ENCODE data around the gene CS.

CS gene

DNA sequence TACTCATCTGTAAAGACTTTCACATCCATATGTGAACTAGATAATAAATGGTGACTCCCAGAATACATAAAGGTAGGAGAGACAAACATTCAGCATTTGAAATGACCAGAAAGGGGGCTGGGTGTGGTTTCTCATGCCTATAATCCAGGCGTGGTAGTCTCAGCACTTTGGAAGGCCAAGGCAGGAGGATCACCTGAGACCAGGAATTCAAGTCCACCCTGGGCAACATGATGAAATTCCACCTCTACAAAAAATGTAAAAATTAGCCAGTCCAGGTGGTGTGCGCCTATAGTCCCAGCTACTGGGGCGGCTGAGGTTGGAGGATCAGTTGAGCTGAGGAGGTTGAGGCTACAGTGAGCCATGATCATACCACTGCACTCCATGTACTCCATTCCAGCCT is 4.1 kb upstream of the CS start:
- no peak for TF ChIP-seq CTCF (IDR thresholded peaks at IDR 0.05; ENCODE audit: unreplicated experiment in 3 of 3)
- Mint-ChIP-seq H3K27ac (no peak overlapping the region), H3K4me3 (no peak overlapping the region), H3K36me3 (ENCODE audit: low read depth) (peaks cover 26% of the 10 kb centered on the region), H3K9me3 (no peaks in the 10 kb centered on the region), H3K4me1 (peaks cover 21% of the 10 kb centered on the region), H3K27me3 (ENCODE audit: low read depth) (no peaks in the 10 kb centered on the region)

DNA sequence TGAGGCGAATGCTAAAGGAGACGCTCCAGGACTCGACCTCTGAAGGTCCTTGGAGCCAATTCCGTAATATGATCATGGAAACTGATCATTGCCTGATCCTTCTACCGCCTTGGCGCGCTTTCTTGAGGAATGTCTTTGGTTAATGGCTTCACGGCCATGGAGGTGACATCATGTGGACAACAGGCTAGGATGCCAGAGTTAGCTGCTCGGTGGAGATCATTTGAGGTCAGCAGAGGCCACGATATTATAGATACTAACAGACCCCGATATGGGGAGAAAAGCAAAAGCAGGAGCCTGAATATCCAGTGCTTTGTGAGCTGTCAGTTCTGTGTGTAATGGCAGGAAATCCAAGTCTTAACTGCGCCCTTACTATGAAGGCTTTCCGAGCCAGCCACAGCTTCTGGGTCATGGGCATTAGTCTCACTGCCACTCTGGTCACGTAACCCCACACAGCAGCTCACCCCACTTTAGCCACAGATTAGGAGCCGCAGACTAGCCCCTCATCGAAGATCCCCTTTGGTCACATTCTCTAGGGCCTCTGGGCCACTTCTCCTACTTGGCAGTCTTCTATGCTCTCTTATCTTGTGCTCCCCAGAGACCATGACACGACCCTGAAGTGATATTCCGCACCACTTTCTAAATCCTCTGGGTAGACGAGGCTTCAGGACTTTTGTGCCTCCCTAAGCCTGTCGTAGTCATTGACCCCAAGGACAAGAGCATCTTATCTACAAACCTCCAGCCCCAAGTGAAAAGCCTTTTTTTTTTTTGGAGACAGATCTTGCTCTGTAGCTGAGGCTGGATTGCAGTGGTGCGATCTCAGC is 724 bp upstream of the CS start:
- Mint-ChIP-seq H3K27ac (peak overlapping the region; percentile 96 to 98 (median 98)), H3K9me3 (no peaks in the 10 kb centered on the region), H3K36me3 (ENCODE audit: low read depth) (peaks cover 28% of the 10 kb centered on the region), H3K4me3 (peak overlapping the region; percentile 98 to 99 (median 99)), H3K27me3 (ENCODE audit: low read depth) (no peaks in the 10 kb centered on the region), H3K4me1 (peaks cover 45% of the 10 kb centered on the region)
- TF ChIP-seq CTCF (IDR thresholded peaks at IDR 0.05; ENCODE audit: unreplicated experiment in 3 of 3) = no peak

- Mint-ChIP-seq H3K27ac (peak overlapping the region; percentile 96 to 98 (median 98)), H3K9me3 (no peaks in the 10 kb centered on the region), H3K27me3 (ENCODE audit: low read depth) (no peaks in the 10 kb centered on the region), H3K4me3 (peak overlapping the region; percentile 98 to 99 (median 99)), H3K4me1 (peaks cover 45% of the 10 kb centered on the region), H3K36me3 (ENCODE audit: low read depth) (peaks cover 22% of the 10 kb centered on the region)
- no peak for TF ChIP-seq CTCF (IDR thresholded peaks at IDR 0.05; ENCODE audit: unreplicated experiment in 3 of 3)
Measured at GRCh38 chr12:56299308-56299852, 750 bp downstream of the CS start.

GRCh38 chr12:56298828-56299227 is 1.3 kb downstream of the CS start:
- Mint-ChIP-seq H3K4me1 (peaks cover 45% of the 10 kb centered on the region), H3K36me3 (ENCODE audit: low read depth) (peaks cover 22% of the 10 kb centered on the region), H3K9me3 (no peaks in the 10 kb centered on the region), H3K27me3 (ENCODE audit: low read depth) (no peaks in the 10 kb centered on the region), H3K27ac (peak overlapping the region; percentile 96 to 98 (median 98)), H3K4me3 (peak overlapping the region; percentile 98 to 99 (median 99))
- TF ChIP-seq CTCF (IDR thresholded peaks at IDR 0.05; ENCODE audit: unreplicated experiment in 3 of 3) = no peak

- Mint-ChIP-seq H3K4me3 (peak overlapping the region; percentile 50 to 66 (median 59)), H3K27ac (no peak overlapping the region), H3K4me1 (peaks cover 44% of the 10 kb centered on the region), H3K9me3 (no peaks in the 10 kb centered on the region), H3K36me3 (ENCODE audit: low read depth) (peaks cover 27% of the 10 kb centered on the region), H3K27me3 (ENCODE audit: low read depth) (no peaks in the 10 kb centered on the region)
- TF ChIP-seq CTCF (IDR thresholded peaks at IDR 0.05; ENCODE audit: unreplicated experiment in 3 of 3) = no peak
Measured at GRCh38 chr12:56297400-56297799, 2.7 kb downstream of the CS start.

Data from nephron (organoid).